Esophagus squamous epithelium (tissue), 5 donors: Measurements from ENCODE around the gene MTG2. TPM values are rescaled to one million over a fixed set of nuclear protein-coding genes. Genes with fewer than 3 reads are reported as not detected.
A peak's percentile ranks its signal among the peaks of the same experiment; 100 is the strongest.

Experiments
- DNase-seq: peaks from one replicate; lab custom pipeline; 2025; lab: John Stamatoyannopoulos, UW
- H3K27ac ChIP-seq, 4 donors: fragments of 200-600 bp; sonication (generic); one replicate each; pipeline ENCODE4 v1.5.1; 2016 to 2019; ENCODE audit warnings: mild to moderate bottlenecking in 1 of 4
- H3K27me3 ChIP-seq, 4 donors: fragments of 200-600 bp; sonication (generic); 1 replicate in 3 of 4; 2 replicates in 1 of 4; pipeline versions ENCODE4 v1.5.1 to v1.6.0; 2017 to 2021; ENCODE audit warnings: antibody characterized with exemption in 1 of 4
- H3K36me3 ChIP-seq, 3 donors: fragments of 200-600 bp; sonication (generic); one replicate each; pipeline ENCODE4 v1.5.1; 2016 to 2019
- H3K4me1 ChIP-seq, 3 donors: fragments of 200-600 bp; sonication (generic); one replicate each; pipeline ENCODE4 v1.5.1; 2017 to 2019
- H3K4me3 ChIP-seq, 4 donors: fragments of 200-600 bp; sonication (generic); 1 replicate in 3 of 4; 2 replicates in 1 of 4; pipeline ENCODE4 v1.5.1; 2016 to 2019; ENCODE audit warnings: mild to moderate bottlenecking in 2 of 4, moderate library complexity in 1 of 4
- H3K9me3 ChIP-seq, 3 donors: fragments of 200-600 bp; sonication (generic); one replicate each; pipeline ENCODE4 v1.5.1; 2016 to 2019
- POLR2A ChIP-seq, 4 donors: fragments of 450-650 bp; IDR thresholded peaks; one replicate each; pipeline ENCODE4 v1.6.1; 2017; ENCODE audit warnings: antibody characterized with exemption in 4 of 4, mild to moderate bottlenecking in 4 of 4, moderate library complexity in 3 of 4
- WGBS, 2 donors: methylation state at CpG; one replicate each; pipeline ENCODE4 v1.1.5; 2018; 5-methylcytosine and 5-hydroxymethylcytosine counted together
- intact Hi-C: fragments of 100-400 bp; cut with DNase I; formaldehyde crosslinking; loops from one replicate; pipeline ENCODE4 v1.15.0; 2022
- total RNA-seq, 4 donors: library from RNA; depleted of rRNA; stranded (reverse); fragments of >200 nt; gene quantifications; one replicate each; pipeline ENCODE4 v1.1.0, GENCODE V29; 2016
- TF ChIP-seq, protein P1 (sequence below), 6 experiments: fragments of 450-650 bp in 4 of 6; fragments of 200-600 bp in 2 of 6; sonication (generic) in 2 of 6; IDR thresholded peaks; one replicate each; pipeline ENCODE4 v1.5.1; 2016 to 2019; ENCODE audit warnings: antibody characterized with exemption in 6 of 6, mild to moderate bottlenecking in 4 of 6, moderate library complexity in 4 of 6
- donor health status: DM: yes; HTN: yes; CAD: no.

Gene MTG2
- total RNA-seq, 4 donors from 2014 or later = 17.4 to 25.5 (median 21.7) TPM

DNA sequence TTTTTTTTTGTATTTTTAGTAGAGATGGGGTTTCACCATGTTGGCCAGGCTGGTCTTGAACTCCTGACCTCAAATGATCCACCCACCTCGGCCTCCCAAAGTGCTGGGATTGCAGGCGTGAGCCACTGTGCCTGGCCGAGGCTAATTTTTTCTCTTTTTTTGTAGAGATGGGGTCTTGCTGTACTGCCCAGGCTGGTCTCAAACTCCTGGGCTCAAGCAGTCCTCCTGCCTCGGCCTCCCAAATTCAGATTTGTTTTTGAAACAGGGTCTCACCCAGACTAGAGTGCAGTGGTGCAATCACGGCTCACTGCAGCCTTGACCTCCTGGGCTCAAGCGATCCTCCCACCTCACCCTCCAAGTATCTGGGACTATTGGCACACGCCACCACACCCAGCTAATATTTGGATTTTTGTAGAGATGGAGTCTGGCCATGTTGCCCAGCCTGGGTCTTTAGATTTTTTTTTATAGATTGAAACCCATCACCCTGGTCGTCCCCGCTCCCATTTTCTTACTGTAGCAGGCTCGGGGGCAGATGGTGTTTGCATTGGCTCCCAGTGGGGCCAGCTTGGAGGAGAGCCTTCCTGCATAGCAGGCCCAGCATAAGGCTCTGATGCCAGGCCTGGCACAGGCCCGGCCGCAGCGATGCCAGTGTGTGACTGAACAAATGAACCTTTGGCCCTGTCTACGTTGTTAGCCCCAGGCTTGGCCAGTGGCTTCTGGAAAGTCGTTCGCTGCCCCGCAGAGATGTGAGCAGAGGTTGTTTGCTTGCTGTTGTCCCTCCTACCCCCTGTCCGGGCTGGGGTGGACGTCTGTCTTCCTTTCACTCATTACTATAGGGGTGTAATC, 4.3 kb upstream of the MTG2 start:
- TF ChIP-seq, protein P1, sequence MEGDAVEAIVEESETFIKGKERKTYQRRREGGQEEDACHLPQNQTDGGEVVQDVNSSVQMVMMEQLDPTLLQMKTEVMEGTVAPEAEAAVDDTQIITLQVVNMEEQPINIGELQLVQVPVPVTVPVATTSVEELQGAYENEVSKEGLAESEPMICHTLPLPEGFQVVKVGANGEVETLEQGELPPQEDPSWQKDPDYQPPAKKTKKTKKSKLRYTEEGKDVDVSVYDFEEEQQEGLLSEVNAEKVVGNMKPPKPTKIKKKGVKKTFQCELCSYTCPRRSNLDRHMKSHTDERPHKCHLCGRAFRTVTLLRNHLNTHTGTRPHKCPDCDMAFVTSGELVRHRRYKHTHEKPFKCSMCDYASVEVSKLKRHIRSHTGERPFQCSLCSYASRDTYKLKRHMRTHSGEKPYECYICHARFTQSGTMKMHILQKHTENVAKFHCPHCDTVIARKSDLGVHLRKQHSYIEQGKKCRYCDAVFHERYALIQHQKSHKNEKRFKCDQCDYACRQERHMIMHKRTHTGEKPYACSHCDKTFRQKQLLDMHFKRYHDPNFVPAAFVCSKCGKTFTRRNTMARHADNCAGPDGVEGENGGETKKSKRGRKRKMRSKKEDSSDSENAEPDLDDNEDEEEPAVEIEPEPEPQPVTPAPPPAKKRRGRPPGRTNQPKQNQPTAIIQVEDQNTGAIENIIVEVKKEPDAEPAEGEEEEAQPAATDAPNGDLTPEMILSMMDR (IDR thresholded peaks at IDR 0.05) = no peak
- Histone ChIP-seq H3K36me3 (peaks cover 2 to 64% (median 11%) of the 10 kb centered on the region in 3 donors), H3K4me1 (peaks cover 2 to 16% (median 9%) of the 10 kb centered on the region in 3 donors), H3K9me3 (no peaks in the 10 kb centered on the region), H3K4me3 (no peak overlapping the region), H3K27me3 (no peaks in the 10 kb centered on the region), H3K27ac (no peak overlapping the region)
- 92 to 99% methylated on average over 9 to 10 of the region's 19 CpGs for WGBS, 2 donors
- intact Hi-C loops = no loop called here
- DNase-seq = no peak

DNA sequence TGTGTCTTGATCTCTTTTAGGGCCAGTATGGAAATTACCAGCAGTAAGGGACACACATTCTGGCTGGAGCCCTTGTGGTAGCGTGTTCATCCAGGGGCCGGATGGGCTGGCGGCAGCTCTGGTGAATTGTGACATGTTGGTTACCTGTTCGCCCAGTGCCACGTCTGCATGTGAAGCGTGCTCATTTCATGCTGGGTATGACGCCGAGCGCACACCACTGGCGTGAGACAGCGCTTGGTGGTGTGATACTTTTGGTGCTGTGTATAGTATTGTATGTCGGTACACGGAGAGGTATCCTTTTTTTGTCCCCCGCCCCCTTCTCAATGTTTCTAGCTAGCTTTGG, 3.7 kb upstream of the MTG2 start:
- WGBS, 2 donors = 92% methylated on average over 10 of the region's 14 CpGs; no CpG with 5 or more reads in 1 of the 2 donors

DNA sequence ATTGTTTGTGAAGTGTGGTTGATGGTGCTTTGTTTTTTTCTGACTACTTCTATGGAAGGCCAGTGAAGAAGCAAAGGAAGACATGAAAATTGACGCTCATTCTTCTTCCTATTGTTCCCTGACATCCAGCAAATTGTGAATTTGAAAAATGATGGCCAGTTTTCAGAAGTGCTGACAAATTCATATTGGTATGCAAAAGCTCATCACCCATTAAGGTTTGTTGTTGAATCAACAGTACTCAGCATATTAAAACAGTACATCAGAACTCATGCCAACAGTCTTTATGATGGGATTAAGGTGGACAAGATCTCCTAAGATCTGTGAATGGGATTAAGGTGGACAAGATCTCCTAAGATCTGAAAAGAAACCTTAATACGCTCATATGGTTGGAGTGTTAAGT, 1.0 kb upstream of the MTG2 start:
- intact Hi-C loops = no loop called here
- Histone ChIP-seq H3K36me3 (peaks cover 0 to 31% (median 0%) of the 10 kb centered on the region in 3 donors), H3K4me3 (peak overlapping the region in 2 of 4 donors; percentile 99 to 100), H3K27me3 (no peaks in the 10 kb centered on the region), H3K9me3 (no peaks in the 10 kb centered on the region), H3K27ac (peak overlapping the region in 2 of 4 donors; percentile 89 to 98), H3K4me1 (peaks cover 11 to 41% (median 22%) of the 10 kb centered on the region in 3 donors)
- 89 to 94% methylated on average over 2 of the region's 2 CpGs for WGBS, 2 donors
- DNase-seq = no peak
- TF ChIP-seq POLR2A (IDR thresholded peaks at IDR 0.05) = no peak
- TF ChIP-seq, protein P1 (IDR thresholded peaks at IDR 0.05) = no peak

More for the DNA sequence above, 3.7 kb upstream of the MTG2 start:
- Histone ChIP-seq H3K4me3 (no peak overlapping the region), H3K27me3 (no peaks in the 10 kb centered on the region), H3K9me3 (no peaks in the 10 kb centered on the region), H3K4me1 (peaks cover 8 to 22% (median 15%) of the 10 kb centered on the region in 3 donors), H3K27ac (no peak overlapping the region), H3K36me3 (peaks cover 2 to 58% (median 11%) of the 10 kb centered on the region in 3 donors)
- DNase-seq = no peak
- intact Hi-C loops = no loop called here
- TF ChIP-seq, protein P1 (IDR thresholded peaks at IDR 0.05) = no peak
- no peak for TF ChIP-seq POLR2A (IDR thresholded peaks at IDR 0.05)

DNA sequence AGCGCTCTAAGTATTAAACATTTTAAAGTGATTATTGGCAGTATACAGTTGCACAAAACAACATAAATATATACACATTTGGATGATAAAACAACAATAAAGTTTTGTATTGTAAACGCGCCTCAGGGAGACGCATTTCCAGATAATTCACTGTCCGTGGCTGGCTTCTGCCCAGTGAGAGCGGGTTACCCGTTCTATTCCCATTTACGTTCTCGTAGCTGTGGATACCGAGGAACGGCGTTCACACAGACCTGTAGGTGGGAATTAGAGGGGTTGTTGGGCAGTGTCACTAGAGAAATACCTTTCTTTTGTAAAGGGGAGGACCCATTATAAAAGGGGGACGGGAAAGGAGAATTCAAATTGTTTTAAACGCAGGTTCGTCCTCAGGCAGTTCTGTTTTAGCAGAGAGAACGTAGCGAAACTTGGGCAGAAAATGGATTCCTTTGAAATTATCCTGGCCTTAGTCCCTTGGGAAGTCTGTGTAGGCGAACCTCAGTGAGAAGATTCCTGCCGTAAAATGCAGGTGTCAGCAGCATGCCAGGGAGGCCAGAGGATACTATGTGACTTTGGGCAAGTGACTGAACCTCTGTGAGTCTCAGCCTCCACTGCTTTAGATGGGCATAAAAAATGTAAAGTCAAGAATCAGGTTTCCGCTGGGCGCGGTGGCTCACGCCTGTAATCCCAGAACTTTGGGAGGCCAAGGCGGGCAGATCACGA, 756 bp downstream of the MTG2 start:
- Histone ChIP-seq H3K4me3 (peak overlapping the region; percentile 76 to 100 (median 90)), H3K9me3 (no peaks in the 10 kb centered on the region), H3K27ac (peak overlapping the region; percentile 89 to 98 (median 96)), H3K36me3 (peaks cover 0 to 25% (median 0%) of the 10 kb centered on the region in 3 donors), H3K4me1 (peaks cover 11 to 52% (median 24%) of the 10 kb centered on the region in 3 donors), H3K27me3 (no peaks in the 10 kb centered on the region)
- 17 to 31% methylated on average over 22 to 25 of the region's 25 CpGs for WGBS, 2 donors
- no peak for DNase-seq
- intact Hi-C loops = no loop called here
- TF ChIP-seq, protein P1 (IDR thresholded peaks at IDR 0.05) = no peak
- no peak for TF ChIP-seq POLR2A (IDR thresholded peaks at IDR 0.05)

DNA sequence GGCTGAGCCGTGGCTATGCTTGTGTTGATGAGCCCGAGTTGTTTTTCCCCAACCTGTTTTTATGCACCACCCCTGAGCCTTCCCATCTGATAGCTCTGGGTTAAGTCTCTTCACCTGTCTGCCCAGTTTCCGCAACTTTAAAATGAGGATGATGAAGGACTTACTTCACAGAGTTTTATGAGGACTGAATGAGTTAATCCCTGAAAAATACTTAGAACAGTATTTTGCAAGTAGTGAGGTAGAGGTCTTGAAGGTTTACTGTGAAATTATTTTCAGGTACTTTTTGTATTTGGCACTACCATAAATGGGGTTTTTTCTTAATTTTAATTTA, 3.2 kb downstream of the MTG2 start:
- Histone ChIP-seq H3K4me3 (no peak overlapping the region), H3K27ac (no peak overlapping the region), H3K27me3 (no peaks in the 10 kb centered on the region), H3K4me1 (peaks cover 11 to 52% (median 24%) of the 10 kb centered on the region in 3 donors), H3K9me3 (no peaks in the 10 kb centered on the region), H3K36me3 (peaks cover 0 to 23% (median 4%) of the 10 kb centered on the region in 3 donors)
- intact Hi-C loops = no loop called here
- DNase-seq = no peak
- no peak for TF ChIP-seq POLR2A (IDR thresholded peaks at IDR 0.05)
- TF ChIP-seq, protein P1 (IDR thresholded peaks at IDR 0.05) = no peak
- WGBS, 2 donors = 61 to 77% methylated on average over 3 of the region's 3 CpGs
